NCI-H2107 (cell line): ENCODE data around the gene ZNF493.
A peak's percentile ranks its signal among the peaks of the same experiment; 100 is the strongest.

Experiments
- DNase-seq: peaks from one replicate; lab custom pipeline; 2025; lab: John Stamatoyannopoulos, UW

Gene ZNF493

DNA sequence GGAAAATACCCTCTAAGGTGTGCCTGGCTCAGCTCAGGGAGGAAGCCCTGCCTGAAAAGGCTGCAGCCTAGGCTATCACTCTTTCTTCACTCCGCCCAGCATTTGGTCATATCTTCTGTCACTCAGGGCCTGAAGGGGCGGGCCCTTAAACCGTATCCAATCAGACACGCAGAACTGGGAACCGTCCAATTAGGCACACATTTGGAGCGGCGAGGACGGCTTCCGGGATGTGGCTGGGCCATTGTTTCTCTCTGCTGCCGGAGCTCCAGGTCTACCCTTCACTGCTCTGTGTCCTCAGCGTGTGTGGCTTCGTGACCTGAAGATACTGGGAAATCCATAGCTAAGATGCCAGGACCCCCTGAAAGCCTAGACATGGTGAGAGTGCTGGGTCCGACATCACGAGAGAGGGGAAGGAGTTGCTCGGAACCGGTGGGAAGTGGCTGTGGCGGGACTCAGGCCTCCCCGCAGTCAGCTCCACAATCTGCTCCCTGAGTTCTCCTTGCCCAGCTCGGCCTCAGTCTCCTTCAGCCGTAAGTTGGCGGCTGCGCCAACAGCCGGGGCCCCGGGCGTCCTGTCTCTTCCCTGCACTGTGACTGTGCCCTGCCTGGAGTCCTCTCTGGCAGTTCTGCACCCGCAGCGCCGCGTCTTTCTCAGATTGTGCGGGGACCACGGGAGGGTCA is at the start of gene ZNF493:
Gene ZNF493 (plus strand): TSS at position 241 of the 680 bp plus-strand sequence. CDS start 105 bp downstream, at position 346.
- DNase-seq: peak; percentile 76

DNA sequence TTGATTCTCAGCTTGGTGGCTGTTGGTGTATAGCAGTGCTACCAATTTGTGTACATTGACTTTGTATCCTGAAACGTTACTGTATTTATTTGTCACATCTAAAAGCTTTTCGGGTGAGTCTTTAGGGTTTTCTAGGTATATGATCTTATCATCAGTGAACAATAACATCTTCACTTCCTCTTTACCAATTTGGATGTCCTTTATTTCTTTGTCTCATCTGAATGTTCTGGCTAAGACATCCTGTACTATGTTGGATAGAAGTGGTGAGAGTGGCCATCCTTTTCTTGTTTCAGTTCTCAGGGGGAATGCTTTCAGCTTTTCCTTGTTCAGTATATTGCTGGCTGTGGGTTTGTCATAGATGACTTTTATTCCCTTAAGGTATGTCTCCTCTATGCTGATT is 44.1 kb upstream of the ZNF493 start:
- no peak for DNase-seq

DNA sequence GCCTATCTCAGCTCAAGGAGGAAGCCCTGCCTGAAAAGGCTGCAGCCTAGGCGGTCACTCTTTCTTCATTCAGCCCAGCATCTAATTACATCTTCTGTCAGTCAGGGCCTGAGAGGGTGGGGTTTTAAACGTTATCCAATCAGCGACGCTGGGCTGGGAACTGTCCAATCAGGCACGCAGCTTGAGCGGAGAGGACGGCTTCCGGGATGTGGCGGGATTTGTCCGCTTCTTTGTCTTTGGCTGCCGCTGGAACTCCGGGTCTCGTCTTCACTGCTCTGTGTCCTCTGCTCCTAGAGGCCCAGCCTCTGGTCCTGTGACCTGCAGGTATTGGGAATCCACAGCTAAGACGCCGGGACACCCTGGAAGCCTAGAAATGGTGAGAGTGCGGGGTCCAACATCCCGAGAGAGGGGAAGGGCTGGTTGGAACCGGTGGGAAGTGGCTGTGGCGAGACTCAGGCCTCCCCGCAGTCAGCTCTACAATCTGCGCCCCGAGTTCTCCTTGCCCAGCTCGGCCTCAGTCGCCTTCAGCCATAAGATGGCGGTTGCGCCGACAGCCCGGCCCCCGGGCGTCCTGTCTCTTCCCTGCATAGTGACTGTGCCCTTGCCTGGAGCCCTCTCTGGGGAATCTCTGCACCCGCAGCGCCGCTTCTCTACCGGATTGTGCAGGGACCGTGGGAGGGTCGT is 38.0 kb upstream of the ZNF493 start, which contains the start of gene ZNF738:
Gene ZNF738 (plus strand): TSS at position 233 of the 684 bp plus-strand sequence. CDS start 141 bp downstream, at position 374.
- peak; percentile 82 for DNase-seq

DNA sequence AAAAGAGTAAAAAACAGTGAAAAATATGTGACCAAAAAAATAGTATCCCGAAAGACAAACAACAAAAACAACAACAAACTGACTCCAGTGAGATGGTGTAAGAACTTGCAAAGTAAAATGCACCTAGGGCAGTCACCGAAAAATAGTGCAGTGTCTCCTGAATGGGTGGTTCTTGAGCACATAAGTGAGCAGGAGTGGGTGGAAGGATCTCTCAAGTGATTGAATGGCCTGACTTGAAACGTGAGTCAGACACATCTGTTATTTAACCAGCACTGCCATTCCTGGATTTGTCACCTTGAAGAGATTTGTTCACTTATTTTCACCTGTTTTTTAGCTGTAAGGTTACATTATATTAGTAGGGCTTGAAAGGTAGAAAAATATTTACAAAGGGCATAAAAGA is 34.6 kb upstream of the ZNF493 start:
- no peak for DNase-seq

DNA sequence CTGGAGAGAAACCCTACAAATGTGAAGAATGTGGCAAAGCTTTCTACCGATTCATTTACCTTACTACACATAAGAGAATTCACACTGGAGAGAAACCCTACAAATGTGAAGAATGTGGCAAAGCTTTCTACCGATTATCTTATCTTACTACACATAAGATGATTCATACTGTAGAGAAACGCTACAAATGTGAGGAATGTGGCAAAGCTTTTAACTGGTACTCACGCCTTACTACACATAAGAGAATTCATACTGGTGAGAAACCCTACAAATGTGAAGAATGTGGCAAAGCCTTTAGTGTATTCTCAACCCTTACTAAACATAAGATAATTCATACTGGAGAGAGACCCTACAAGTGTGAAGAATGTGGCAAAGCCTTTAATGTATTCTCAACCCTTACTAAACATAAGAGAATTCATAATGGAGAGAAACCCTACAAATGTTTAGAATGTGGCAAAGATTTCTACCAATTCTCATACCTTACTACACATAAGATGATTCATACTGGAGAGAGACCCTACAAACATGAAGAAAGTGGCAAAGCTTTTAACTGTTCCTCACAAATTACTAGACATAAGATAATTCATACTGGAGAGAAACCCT is 12.9 kb upstream of the ZNF493 start:
- no peak for DNase-seq

DNA sequence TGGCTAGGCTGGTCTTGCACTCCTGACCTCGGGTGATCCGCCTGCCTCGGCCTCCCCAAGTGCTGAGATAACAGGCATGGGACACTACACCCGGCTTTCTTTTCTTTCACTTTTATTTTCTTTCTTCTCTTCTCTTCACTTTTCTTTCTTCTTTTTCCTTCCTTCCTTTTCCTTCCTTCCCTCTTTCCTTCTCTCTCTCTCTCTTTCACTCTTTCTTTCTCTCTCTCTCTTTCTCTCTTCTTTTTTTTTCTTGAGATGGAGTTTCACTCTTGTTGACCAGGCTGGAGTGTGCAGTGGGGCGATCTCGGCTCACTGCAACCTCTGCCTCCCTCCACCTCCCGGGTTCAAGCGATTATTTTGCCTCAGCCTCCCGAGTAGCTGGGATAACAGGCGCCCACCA is 812 bp upstream of the ZNF493 start:
- no peak for DNase-seq

DNA sequence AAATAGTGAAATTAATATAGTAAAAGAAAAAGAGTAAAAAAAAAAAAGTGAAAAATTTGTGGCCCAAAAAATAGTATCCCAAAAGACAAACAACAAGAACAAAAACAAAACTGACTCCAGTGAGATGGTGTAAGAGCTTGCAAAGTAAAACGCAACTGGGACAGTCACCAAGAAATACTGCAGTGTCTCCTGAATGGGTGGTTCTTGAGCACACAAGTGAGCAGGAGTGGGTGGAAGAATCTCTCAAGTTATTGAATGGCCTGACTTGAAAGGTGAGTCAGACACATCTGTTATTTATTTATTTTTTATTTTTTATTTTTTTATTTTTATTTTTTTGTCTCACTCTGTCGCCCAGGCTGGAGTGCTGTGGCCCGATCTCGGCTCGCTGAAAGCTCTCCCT is 1.9 kb downstream of the ZNF493 start:
- DNase-seq: no peak

DNA sequence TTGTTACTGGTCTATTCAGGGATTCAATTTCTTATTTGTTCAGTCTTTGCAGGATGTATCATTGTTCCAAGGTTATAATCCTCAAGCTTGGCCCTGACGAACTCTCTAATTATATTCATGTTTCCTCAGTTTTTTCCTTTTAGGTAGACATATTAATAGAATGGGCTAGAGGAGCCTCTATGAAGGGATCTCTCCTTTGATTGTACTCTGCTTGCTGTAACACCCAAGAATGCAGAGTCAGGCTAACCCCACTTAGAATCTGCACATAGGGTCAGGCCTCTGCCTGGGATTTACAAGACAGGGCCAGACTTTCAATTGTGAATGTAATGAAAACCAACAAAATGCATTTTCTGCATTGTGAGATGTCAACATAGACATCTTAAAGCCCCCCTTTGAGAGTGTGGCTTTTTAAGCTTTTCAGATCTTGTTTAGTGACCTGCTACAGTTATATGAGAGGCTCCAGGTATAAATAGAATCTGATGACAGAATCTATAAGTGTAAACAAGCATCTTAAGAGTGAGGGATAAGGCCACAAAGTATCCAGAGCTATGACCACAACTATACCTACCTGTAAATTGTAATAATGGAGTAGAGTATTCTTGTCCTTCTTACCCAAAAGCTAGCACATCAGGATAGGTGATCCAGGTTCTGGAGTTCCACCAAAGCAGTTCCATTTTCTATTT is 5.5 kb downstream of the ZNF493 start:
- DNase-seq: no peak

DNA sequence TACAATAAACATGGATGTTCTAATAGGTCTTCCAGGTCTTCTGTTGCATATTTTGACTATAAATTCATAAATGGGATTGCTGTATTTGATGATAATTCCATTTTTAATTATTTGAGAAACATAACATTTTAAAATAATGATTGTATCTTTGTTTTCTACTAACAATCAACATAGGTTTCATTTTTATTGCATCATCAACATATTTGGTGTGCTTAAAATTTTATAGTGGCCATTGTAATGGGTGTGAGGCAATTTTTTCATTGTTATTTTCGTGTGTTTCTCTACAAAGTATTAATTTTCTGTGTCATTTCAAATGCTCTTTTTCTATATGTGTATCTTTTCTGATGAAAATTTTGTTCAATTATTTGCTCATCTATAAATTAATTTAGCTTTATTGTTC is 13.2 kb downstream of the ZNF493 start:
- no peak for DNase-seq

DNA sequence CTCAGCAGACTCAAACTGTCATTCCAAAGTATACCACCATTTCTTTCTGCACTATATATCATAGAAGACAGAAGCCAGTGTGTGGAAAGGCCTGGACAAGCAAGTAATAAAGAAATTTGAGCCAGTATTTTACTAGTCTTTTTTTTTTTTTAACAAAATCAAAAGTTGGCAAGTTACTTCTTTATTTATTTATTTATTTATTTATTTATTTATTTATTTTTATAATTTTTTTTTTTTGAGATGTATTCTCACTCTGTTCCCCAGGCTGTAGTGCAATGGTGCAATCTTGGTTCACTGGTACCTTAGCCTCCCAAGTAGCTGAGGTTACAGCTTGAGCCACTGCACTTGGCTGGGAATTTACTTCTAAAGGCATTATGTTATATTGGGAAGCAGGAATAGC is 25.3 kb downstream of the ZNF493 start:
- no peak for DNase-seq

DNA sequence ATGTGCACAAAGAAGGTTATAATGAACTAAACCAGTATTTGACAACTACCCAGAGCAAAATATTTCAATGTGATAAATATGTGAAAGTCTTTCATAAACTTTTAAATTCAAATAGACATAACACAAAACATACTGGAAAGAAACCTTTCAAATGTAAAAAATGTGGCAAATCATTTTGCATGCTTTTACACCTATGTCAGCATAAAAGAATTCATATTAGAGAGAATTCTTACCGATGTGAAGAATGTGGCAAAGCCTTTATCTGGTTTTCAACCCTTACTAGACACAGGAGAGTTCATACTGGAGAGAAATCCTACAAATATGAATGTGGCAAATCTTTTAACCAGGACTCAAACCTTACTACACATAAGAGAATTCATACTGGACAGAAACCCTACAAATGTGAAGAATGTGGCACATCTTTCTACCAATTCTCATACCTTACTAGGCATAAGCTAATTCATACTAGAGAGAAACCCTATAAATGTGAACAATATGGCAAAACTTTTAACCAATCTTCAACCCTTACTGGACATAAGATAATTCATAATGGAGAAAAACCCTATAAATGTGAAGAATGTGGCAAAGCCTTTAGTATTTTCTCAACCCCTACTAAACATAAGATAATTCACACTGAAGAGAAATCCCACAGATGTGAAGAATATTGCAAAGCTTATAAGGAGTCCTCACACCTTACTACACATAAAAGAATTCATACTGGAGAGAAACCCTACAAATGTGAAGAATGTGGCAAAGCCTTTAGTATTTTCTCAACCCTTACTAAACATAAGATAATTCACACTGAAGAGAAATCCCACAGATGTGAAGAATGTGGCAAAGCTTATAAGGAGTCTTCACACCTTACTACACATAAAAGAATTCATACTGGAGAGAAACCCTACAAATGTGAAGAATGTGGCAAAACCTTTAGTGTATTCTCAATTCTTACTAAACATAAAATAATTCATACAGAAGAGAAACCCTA is 26.4 kb downstream of the ZNF493 start:
- DNase-seq: no peak

DNA sequence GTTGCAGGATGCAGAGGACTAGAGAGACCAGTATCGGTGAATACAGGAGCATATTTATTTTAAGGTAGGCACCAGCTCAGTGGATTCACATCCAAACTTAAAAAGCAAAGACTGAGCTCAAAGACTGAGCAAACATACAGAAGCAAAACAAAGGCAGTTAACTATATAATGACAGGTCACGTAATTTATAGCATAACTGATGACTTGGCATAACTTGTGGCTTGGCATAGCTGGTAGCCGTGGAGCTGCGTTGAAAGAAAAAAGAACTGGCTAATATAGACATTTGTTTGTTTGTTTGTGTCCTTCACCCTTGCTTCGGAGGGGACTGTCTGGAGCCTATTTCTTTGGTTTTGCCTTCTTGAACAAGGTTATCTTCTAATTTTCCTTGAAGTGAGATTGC is 33.7 kb downstream of the ZNF493 start:
- DNase-seq: no peak

DNA sequence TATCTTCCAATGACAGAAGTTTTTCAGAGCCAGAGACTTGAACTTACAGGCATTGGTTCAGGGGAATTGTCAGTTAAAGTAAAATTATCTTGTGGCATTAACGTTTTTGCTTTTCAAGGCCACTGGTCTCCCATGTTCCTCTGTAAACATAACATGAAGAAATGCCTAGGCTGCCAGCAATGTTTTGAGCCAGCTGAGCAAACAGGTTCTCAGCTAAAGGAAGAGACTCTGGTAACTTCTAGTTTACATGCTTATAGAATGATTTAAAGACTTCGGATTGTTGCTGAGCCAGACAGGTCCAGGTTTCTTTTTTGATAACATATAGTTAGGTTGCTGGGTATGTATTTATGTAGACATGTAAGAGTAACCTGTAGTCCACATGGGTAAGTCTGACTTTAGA is 35.7 kb downstream of the ZNF493 start:
- no peak for DNase-seq

DNA sequence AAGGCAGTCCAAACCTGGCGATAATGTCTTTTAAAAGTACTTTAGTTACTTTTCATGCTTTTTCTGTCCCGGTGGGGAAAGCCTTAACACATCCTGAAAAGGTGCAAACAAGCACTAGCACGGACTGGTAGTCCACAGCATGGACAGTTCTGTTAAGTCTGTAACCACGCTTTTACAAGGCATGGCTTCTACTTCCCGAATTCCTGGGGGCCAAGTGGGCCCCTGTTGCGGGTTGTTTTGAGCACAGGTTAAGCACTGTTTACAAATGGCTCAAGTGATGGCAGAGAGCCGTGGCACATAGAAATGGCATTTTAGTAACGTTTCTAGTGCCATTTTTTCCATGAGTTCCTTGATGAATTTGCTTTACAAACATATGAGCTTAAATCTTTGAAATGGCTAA is 37.6 kb downstream of the ZNF493 start:
- DNase-seq: no peak

DNA sequence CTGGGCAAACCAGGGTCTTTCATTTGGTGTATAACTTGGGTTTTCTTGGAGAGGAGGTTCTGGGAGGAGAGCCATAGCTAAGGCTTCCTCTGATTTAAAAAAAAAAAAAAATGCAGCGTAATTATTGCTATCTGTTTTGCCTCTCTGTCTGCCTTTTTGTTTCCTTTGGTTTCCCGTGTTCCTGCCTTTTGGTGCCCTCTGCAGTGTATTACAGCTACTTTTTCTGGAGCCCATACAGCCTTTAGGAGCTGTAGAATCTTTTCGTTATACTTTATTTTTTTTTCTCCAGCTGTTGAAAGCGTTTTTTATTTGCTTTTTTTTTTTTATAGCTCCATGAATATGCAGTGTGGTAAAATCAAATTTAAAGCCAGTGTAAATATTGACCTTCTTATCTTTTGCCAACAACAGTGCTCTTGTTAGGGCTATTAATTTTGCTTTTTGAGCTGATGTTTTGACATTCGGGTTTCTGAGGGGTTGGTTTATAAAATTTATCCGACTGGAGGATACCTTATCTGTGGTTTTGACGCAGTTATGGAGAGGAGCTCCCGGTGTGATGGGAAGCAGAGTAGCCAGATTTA is 38.1 kb downstream of the ZNF493 start:
- DNase-seq: no peak

DNA sequence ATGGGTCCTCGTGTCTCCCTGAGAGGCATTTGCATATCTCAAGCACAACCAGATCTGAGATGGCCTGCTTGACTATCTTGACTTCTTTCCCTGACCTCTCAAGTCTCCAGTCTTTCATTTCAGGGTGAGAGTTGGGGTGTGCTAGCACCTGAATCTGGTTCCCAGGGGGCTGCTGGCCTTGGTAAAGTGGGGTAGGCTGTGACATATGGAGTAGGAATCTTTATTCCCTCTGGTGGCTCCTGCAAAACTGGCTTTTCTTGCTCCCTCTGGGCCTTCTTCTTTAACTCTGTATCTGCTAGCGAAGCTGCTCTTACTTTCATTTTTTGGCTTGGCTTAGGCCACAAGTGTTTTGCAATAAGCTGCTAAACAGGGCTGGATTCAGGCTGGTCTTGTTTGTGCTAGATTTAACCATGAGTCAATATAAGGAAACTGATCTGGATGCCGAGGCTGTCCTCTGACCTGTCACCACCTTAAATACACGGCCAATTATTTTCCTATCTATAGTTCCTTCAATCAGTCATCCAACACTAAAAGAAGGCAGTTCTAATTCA is 42.3 kb downstream of the ZNF493 start:
- no peak for DNase-seq

DNA sequence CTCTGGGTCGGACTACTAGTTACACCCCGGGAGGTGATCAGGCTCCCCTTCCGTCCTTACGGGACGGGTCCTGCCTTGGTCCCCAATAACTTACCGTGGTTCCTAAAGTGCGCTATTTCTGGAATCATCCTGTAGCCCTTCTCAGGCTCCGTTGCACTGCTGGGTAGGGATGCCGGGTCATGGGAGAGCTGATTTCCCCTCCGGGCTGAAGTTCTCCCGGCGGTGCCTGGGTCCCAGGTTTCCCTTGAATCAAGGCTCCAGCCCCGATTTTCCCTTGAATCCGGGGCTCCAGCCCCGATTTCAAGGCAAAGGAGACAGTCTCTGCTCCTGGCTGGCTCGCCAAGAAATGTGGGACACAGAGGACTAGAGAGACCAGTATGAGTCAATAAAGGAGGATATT is 43.4 kb downstream of the ZNF493 start:
- no peak for DNase-seq

DNA sequence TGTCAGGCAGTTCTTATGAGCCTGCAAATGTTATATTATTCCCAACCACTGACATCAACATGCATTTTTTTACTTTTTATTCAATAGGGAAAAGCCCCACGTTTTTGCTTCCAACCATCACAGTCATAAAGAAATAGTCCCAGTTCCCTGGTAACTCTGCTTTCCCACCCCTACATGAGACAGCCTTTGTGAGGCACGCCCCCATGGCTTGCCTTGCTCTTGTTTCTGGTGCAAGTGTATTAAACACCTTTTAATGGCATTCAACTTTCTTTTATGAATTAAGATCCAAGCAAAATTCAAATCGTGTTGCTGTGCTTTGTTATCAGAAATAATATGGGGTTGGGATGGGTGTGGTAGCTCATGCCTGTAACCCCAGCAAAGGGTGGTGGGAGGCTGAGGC is 54.3 kb downstream of the ZNF493 start:
- no peak for DNase-seq

DNA sequence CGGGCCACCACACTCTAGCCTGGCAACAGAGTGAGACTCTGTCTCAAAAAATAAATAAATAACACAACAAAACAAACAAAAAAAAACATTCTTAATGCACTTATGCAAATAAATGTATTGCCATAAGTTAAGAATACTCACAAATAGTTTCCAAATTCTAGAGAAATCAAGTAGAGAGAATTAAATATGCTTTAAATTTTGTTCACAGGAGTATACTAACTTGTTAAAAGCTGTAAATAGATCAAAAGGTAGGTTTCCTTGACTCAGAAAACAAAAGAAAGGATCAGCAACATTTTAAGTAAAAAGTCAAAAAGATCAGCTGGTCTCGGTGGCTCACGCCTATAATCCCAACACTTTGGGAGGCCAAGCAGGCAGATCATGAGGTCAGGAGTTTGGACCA is 58.0 kb downstream of the ZNF493 start:
- DNase-seq: no peak

DNA sequence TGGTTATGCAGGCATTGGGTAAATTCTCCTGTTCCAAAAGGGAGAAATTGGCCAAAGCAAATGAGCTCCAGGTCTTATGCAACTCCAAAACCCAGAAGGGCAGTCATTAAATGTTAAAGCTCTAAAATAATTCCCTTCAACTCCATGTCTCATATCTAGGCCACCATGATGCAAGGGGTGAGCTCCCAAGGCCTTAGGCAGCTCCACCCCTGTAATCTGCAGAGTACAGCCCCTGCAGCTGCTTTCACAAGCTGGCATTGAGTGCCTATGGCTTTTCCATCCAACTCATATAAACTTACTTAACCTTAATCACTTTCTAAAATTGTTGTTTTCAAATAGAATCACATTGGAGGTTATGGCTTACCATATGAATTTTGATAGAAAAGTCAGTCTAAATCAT is 63.8 kb downstream of the ZNF493 start:
- no peak for DNase-seq

DNA sequence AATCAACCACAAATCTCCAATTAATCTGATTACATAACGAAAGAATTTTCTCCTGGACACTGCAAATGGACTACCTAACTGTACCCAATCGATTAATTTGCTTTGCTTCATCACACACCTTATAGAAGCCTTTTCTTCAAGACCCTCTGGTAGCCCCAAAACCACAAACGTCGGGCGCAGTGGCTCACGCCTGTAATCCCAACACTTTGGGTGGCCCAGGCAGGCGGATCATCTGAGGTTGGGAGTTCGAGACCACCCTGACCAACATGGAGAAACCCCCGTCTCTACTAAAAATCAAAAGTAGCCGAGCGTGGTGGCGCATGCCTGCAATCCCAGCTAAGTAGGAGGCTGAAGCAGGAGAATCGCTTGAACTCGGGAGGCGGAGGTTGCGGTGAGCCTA is 65.6 kb downstream of the ZNF493 start:
- DNase-seq: no peak
